ENCODE results near the gene FGA.

Gene FGA

GRCh38 chr4:154583677-154584076, 6.9 kb downstream of the FGA start:
- no peak for TF ChIP-seq CTCF (conservative IDR thresholded peaks at IDR 0.05)
- no peak overlapping the region for H3K27ac ChIP-seq

GRCh38 chr4:154583230-154583629, 7.3 kb downstream of the FGA start:
- no peak for TF ChIP-seq CTCF (conservative IDR thresholded peaks at IDR 0.05)
- no peak overlapping the region for H3K27ac ChIP-seq

GRCh38 chr4:154582723-154583122, 7.8 kb downstream of the FGA start:
- TF ChIP-seq CTCF (conservative IDR thresholded peaks at IDR 0.05): no peak
- no peak overlapping the region for H3K27ac ChIP-seq

GRCh38 chr4:154579927-154580326, 10.6 kb downstream of the FGA start:
- H3K27ac ChIP-seq: no peak overlapping the region
- no peak for TF ChIP-seq CTCF (conservative IDR thresholded peaks at IDR 0.05)

GRCh38 chr4:154578919-154579318, 11.6 kb downstream of the FGA start:
- H3K27ac ChIP-seq: no peak overlapping the region
- TF ChIP-seq CTCF (conservative IDR thresholded peaks at IDR 0.05): no peak

GRCh38 chr4:154577324-154577723, 13.2 kb downstream of the FGA start:
- no peak overlapping the region for H3K27ac ChIP-seq
- TF ChIP-seq CTCF (conservative IDR thresholded peaks at IDR 0.05): no peak

- TF ChIP-seq CTCF (conservative IDR thresholded peaks at IDR 0.05): no peak
- no peak overlapping the region for H3K27ac ChIP-seq
Observed at GRCh38 chr4:154574311-154574710, 16.2 kb downstream of the FGA start.

Data from VCaP (cell line).